C4-2B (cell line): Measurements from ENCODE around the gene GARIN5A.

Experiments
- CTCF ChIP-seq: fragments of 450-650 bp; conservative IDR thresholded peaks from 2 replicates; pipeline ENCODE4 v1.5.1; 2017; ENCODE audit warnings: mild to moderate bottlenecking
- ZFX ChIP-seq: fragments of 450-650 bp; IDR thresholded peaks from 2 replicates; pipeline ENCODE4 v1.6.1; 2017

DNA sequence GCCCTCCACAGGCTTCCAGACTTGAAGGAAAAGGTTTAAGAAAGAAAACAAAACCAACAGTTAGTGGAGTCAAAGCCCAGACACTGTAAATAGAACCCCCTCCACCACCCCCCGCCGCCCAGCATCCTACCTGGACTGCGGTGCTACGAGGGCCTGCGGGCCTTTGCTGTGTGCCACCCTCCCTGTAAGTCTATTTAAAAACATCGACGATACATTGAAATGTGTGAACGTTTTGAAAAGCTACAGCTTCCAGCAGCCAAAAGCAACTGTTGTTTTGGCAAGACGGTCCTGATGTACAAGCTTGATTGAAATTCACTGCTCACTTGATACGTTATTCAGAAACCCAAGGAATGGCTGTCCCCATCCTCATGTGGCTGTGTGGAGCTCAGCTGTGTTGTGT lies 6.3 kb upstream of the GARIN5A start:
- TF ChIP-seq CTCF (no peak), ZFX (no peak)
